ENCODE results near the gene ARID1B.

GRCh38 chr6:156877126-156877863 lies 100.1 kb downstream of the ARID1B start:
- TF ChIP-seq CTCF (conservative IDR thresholded peaks at IDR 0.05), result no peak
- TF ChIP-seq ZFX (IDR thresholded peaks at IDR 0.05), result no peak
